GM12801 (cell line): ENCODE measurements around the gene TMPRSS12.

Experiments used
- CTCF ChIP-seq: IDR thresholded peaks from one replicate; pipeline ENCODE4 v1.5.1; 2011; ENCODE audit warnings: control low read depth; ENCODE audit not compliant: insufficient read length; ENCODE audit errors: extremely low read depth

TMPRSS12 gene

GRCh38 chr12:50842637-50843493 is at the start of gene TMPRSS12:
Gene TMPRSS12, plus strand, starts transcription at chr12:50842926. Its CDS starts 39 bp downstream, at chr12:50842965.
- no peak for TF ChIP-seq CTCF

GRCh38 chr12:50799908-50800307 is 42.8 kb upstream of the TMPRSS12 start:
- no peak for TF ChIP-seq CTCF

- no peak for TF ChIP-seq CTCF
These were observed 39.4 kb upstream of the TMPRSS12 start for GRCh38 chr12:50803230-50803875.

GRCh38 chr12:50806176-50806575 is 36.5 kb upstream of the TMPRSS12 start:
- TF ChIP-seq CTCF: no peak

GRCh38 chr12:50820177-50820576 is 22.5 kb upstream of the TMPRSS12 start:
- TF ChIP-seq CTCF: no peak

- no peak for TF ChIP-seq CTCF
These were observed 20.6 kb upstream of the TMPRSS12 start for GRCh38 chr12:50822082-50822481.

GRCh38 chr12:50824914-50825313 is 17.8 kb upstream of the TMPRSS12 start:
- TF ChIP-seq CTCF: no peak
